Mesenchymal stem cell (in vitro differentiated cells and primary cell): Measurements from ENCODE around the gene AGO4.

Source experiments
- DNase-seq: peaks from one replicate; pipeline ENCODE4 v3.0.0-alpha.2; 2013
- H2AFZ ChIP-seq: one replicate; pipeline ENCODE4 v1.6.1; 2013; ENCODE audit warnings: low read depth, mild to moderate bottlenecking, control low read depth, inconsistent platforms, low read length, moderate library complexity
- H2AK5ac ChIP-seq: 2 replicates; pipeline ENCODE4 v1.6.1; 2013; ENCODE audit warnings: low read length, moderate library complexity, mild to moderate bottlenecking, inconsistent platforms; ENCODE audit not compliant: severe bottlenecking
- H2BK120ac ChIP-seq: one replicate; pipeline ENCODE4 v1.6.1; 2013; ENCODE audit warnings: low read depth, mild to moderate bottlenecking, inconsistent platforms, low read length, moderate library complexity
- H2BK12ac ChIP-seq, 2 experiments: one replicate each; pipeline ENCODE4 v1.6.1; 2013; ENCODE audit warnings: inconsistent platforms in 2 of 2, low read length in 2 of 2, mild to moderate bottlenecking in 2 of 2, moderate library complexity in 2 of 2, control low read depth in 1 of 2
- H2BK15ac ChIP-seq: one replicate; pipeline ENCODE4 v1.6.1; 2013; ENCODE audit warnings: mild to moderate bottlenecking, low read depth, inconsistent platforms; ENCODE audit not compliant: poor library complexity, severe bottlenecking
- H2BK5ac ChIP-seq: 2 replicates; pipeline ENCODE4 v1.6.1; 2013; ENCODE audit warnings: low read depth, mild to moderate bottlenecking, low read length, control low read depth, inconsistent platforms; ENCODE audit not compliant: poor library complexity, severe bottlenecking
- H3K14ac ChIP-seq, 2 experiments: one replicate each; pipeline ENCODE4 v1.6.1; 2013; ENCODE audit warnings: inconsistent platforms in 2 of 2, low read length in 2 of 2, control low read depth in 1 of 2, mild to moderate bottlenecking in 1 of 2, moderate library complexity in 1 of 2
- H3K18ac ChIP-seq, 2 experiments: one replicate each; pipeline ENCODE4 v1.6.1; 2013; ENCODE audit warnings: inconsistent platforms in 2 of 2, low read length in 2 of 2, control low read depth in 1 of 2, low read depth in 1 of 2, mild to moderate bottlenecking in 1 of 2
- H3K23ac ChIP-seq, 2 experiments: one replicate each; pipeline ENCODE4 v1.6.1; 2013; ENCODE audit warnings: inconsistent platforms in 2 of 2, low read length in 2 of 2, mild to moderate bottlenecking in 2 of 2, moderate library complexity in 2 of 2, control low read depth in 1 of 2
- H3K27ac ChIP-seq: 2 replicates; pipeline ENCODE4 v1.5.1; 2013; ENCODE audit warnings: mild to moderate bottlenecking, moderate library complexity, low read length, control low read depth, inconsistent platforms; ENCODE audit not compliant: poor library complexity, severe bottlenecking
- H3K27me3 ChIP-seq, 2 experiments: 2 replicates each; pipeline versions ENCODE4 v1.6.1 to v1.7.0; 2013; ENCODE audit warnings: low read length in 2 of 2, mild to moderate bottlenecking in 2 of 2, moderate library complexity in 2 of 2, control low read depth in 1 of 2, inconsistent platforms in 1 of 2; ENCODE audit not compliant: control insufficient read depth in 1 of 2, insufficient read depth in 1 of 2
- H3K36me3 ChIP-seq, 2 experiments: 2 replicates each; pipeline versions ENCODE4 v1.6.1 to v1.7.0; 2013; ENCODE audit warnings: low read length in 2 of 2, control low read depth in 1 of 2, inconsistent platforms in 1 of 2, low read depth in 1 of 2, mild to moderate bottlenecking in 1 of 2; ENCODE audit not compliant: insufficient read depth in 2 of 2, control insufficient read depth in 1 of 2
- H3K4ac ChIP-seq, 2 experiments: one replicate each; pipeline ENCODE4 v1.6.1; 2013; ENCODE audit warnings: inconsistent platforms in 2 of 2, low read length in 2 of 2, mild to moderate bottlenecking in 2 of 2, moderate library complexity in 2 of 2, control low read depth in 1 of 2, low read depth in 1 of 2
- H3K4me1 ChIP-seq: 2 replicates; pipeline ENCODE4 v1.6.1; 2013; ENCODE audit warnings: low read depth, low read length, control low read depth; ENCODE audit not compliant: control insufficient read depth, insufficient read depth
- H3K4me2 ChIP-seq: 2 replicates; pipeline ENCODE4 v1.6.1; 2013; ENCODE audit warnings: low read length, mild to moderate bottlenecking, inconsistent platforms; ENCODE audit not compliant: poor library complexity, severe bottlenecking
- H3K4me3 ChIP-seq, 2 experiments: 2 replicates each; pipeline versions ENCODE4 v1.5.1 to v1.7.0; 2013; ENCODE audit warnings: low read length in 2 of 2, mild to moderate bottlenecking in 2 of 2, control low read depth in 1 of 2, low read depth in 1 of 2; ENCODE audit not compliant: insufficient read depth in 1 of 2
- H3K79me1 ChIP-seq: replicated peaks from 2 replicates; pipeline ENCODE4 v1.6.1; 2013; ENCODE audit warnings: mild to moderate bottlenecking, control low read depth, low read length, inconsistent platforms; ENCODE audit not compliant: poor library complexity, severe bottlenecking
- H3K9ac ChIP-seq: 2 replicates; pipeline ENCODE4 v1.7.0; 2013; ENCODE audit warnings: mild to moderate bottlenecking, low read length, moderate library complexity
- H3K9me3 ChIP-seq: 2 replicates; pipeline ENCODE4 v1.7.0; 2013; ENCODE audit warnings: mild to moderate bottlenecking, low read length; ENCODE audit not compliant: control insufficient read depth
- H4K8ac ChIP-seq: one replicate; pipeline ENCODE4 v1.6.1; 2013; ENCODE audit warnings: inconsistent platforms, mild to moderate bottlenecking, low read length, moderate library complexity
- H4K91ac ChIP-seq: one replicate; pipeline ENCODE4 v1.6.1; 2013; ENCODE audit warnings: mild to moderate bottlenecking, low read length, inconsistent platforms
- WGBS: methylation state at CpG from one replicate; pipeline ENCODE4 v1.1.7; 2013; ENCODE audit warnings: mixed read lengths; 5-methylcytosine and 5-hydroxymethylcytosine counted together

The AGO4 gene

GRCh38 chr1:35863136-35863535, 55.3 kb downstream of the AGO4 start:
- Histone ChIP-seq H3K18ac (no peak overlapping the region), H3K4me1 (no peaks in the 10 kb centered on the region), H3K14ac (no peak overlapping the region), H3K79me1 (no peaks in the 10 kb centered on the region), H2BK120ac (no peak overlapping the region), H2AK5ac (no peak overlapping the region), H3K9me3 (no peaks in the 10 kb centered on the region), H2BK5ac (no peak overlapping the region), H2BK15ac (no peak overlapping the region), H3K23ac (no peak overlapping the region), H3K36me3 (peaks cover 3 to 6% of the 10 kb centered on the region in 2 experiments), H2BK12ac (no peak overlapping the region), H3K27me3 (no peaks in the 10 kb centered on the region), H3K27ac (no peak overlapping the region), H3K9ac (no peak overlapping the region), H4K8ac (no peak overlapping the region), H3K4me3 (no peak overlapping the region), H3K4me2 (no peak overlapping the region), H2AFZ (no peak overlapping the region), H3K4ac (no peak overlapping the region), H4K91ac (no peak overlapping the region)
- DNase-seq, result no peak
- no CpG with 5 or more reads among the region's 1 CpG for WGBS

GRCh38 chr1:35863881-35864625, 56.2 kb downstream of the AGO4 start:
- H2AFZ ChIP-seq, result no peak overlapping the region
- H3K4me2 ChIP-seq, result no peak overlapping the region
- H2AK5ac ChIP-seq, result no peak overlapping the region
- no peak overlapping the region for H3K23ac ChIP-seq
- no peak overlapping the region for H3K14ac ChIP-seq
- no peak overlapping the region for H3K9ac ChIP-seq
- H3K4ac ChIP-seq, result no peak overlapping the region
- H3K4me3 ChIP-seq, result no peak overlapping the region
- no peaks in the 10 kb centered on the region for H3K79me1 ChIP-seq
- peaks cover under 1 to 3% of the 10 kb centered on the region in 2 experiments for H3K36me3 ChIP-seq
- 65% methylated on average over 3 of the region's 3 CpGs for WGBS
- H2BK12ac ChIP-seq, result no peak overlapping the region
- H2BK5ac ChIP-seq, result no peak overlapping the region
- H2BK120ac ChIP-seq, result no peak overlapping the region
- no peak overlapping the region for H3K18ac ChIP-seq
- no peaks in the 10 kb centered on the region for H3K27me3 ChIP-seq
- no peak overlapping the region for H2BK15ac ChIP-seq
- no peak overlapping the region for H4K8ac ChIP-seq
- H3K9me3 ChIP-seq, result no peaks in the 10 kb centered on the region
- H3K4me1 ChIP-seq, result no peaks in the 10 kb centered on the region
- DNase-seq, result no peak
- H4K91ac ChIP-seq, result no peak overlapping the region
- no peak overlapping the region for H3K27ac ChIP-seq

GRCh38 chr1:35864813-35865212, 57.0 kb downstream of the AGO4 start:
- Histone ChIP-seq H3K9ac (no peak overlapping the region), H3K18ac (no peak overlapping the region), H3K27ac (no peak overlapping the region), H3K79me1 (no peaks in the 10 kb centered on the region), H3K4ac (no peak overlapping the region), H3K36me3 (no peaks in the 10 kb centered on the region), H3K4me1 (no peaks in the 10 kb centered on the region), H2AFZ (no peak overlapping the region), H2AK5ac (no peak overlapping the region), H3K27me3 (no peaks in the 10 kb centered on the region), H4K8ac (no peak overlapping the region), H3K9me3 (no peaks in the 10 kb centered on the region), H3K14ac (no peak overlapping the region), H2BK12ac (no peak overlapping the region), H2BK120ac (no peak overlapping the region), H2BK15ac (no peak overlapping the region), H3K4me3 (no peak overlapping the region), H3K23ac (no peak overlapping the region), H4K91ac (no peak overlapping the region), H3K4me2 (no peak overlapping the region), H2BK5ac (no peak overlapping the region)
- no peak for DNase-seq
- WGBS, result 97% methylated on average over 4 of the region's 5 CpGs

GRCh38 chr1:35866991-35867390, 59.2 kb downstream of the AGO4 start:
- H2BK15ac ChIP-seq, result no peak overlapping the region

More at GRCh38 chr1:35866991-35867390, 59.2 kb downstream of the AGO4 start:
- Histone ChIP-seq H2BK12ac (no peak overlapping the region), H3K23ac (no peak overlapping the region), H4K8ac (no peak overlapping the region), H4K91ac (no peak overlapping the region), H3K27me3 (no peaks in the 10 kb centered on the region), H2AK5ac (no peak overlapping the region), H2AFZ (no peak overlapping the region), H3K18ac (no peak overlapping the region), H3K36me3 (no peaks in the 10 kb centered on the region), H2BK5ac (no peak overlapping the region), H3K79me1 (no peaks in the 10 kb centered on the region), H2BK120ac (no peak overlapping the region), H3K9ac (no peak overlapping the region), H3K14ac (no peak overlapping the region), H3K4me1 (no peaks in the 10 kb centered on the region), H3K4ac (no peak overlapping the region), H3K4me3 (no peak overlapping the region), H3K27ac (no peak overlapping the region), H3K4me2 (no peak overlapping the region), H3K9me3 (no peaks in the 10 kb centered on the region)
- 96% methylated on average over 3 of the region's 3 CpGs for WGBS
- DNase-seq, result no peak
